Glutamatergic neuron (in vitro differentiated cells): ENCODE results near the gene ASCL1. TPM values are rescaled to one million over a fixed set of nuclear protein-coding genes. Genes with fewer than 3 reads are reported as not detected.

Experiments used
- DNase-seq: peaks from one replicate; pipeline ENCODE4 v3.0.0; 2022
- H3K27ac Mint-ChIP-seq: one replicate; pipeline ENCODE4 v1.8.0; 2020; ENCODE audit warnings: mild to moderate bottlenecking, mixed read lengths, inconsistent platforms; ENCODE audit not compliant: unreplicated experiment
- H3K27me3 Mint-ChIP-seq: one replicate; pipeline ENCODE4 v1.8.0; 2020; ENCODE audit warnings: mild to moderate bottlenecking, moderate library complexity, mixed read lengths, inconsistent platforms; ENCODE audit not compliant: unreplicated experiment
- H3K36me3 Mint-ChIP-seq: one replicate; pipeline ENCODE4 v1.8.0; 2020; ENCODE audit warnings: mild to moderate bottlenecking, mixed read lengths, inconsistent platforms; ENCODE audit not compliant: unreplicated experiment
- H3K4me1 Mint-ChIP-seq: one replicate; pipeline ENCODE4 v1.8.0; 2020; ENCODE audit warnings: mild to moderate bottlenecking, low read depth, mixed read lengths, inconsistent platforms; ENCODE audit not compliant: unreplicated experiment
- H3K4me3 Mint-ChIP-seq: one replicate; pipeline ENCODE4 v1.8.0; 2020; ENCODE audit warnings: mild to moderate bottlenecking, mixed read lengths, inconsistent platforms; ENCODE audit not compliant: unreplicated experiment
- H3K9me3 Mint-ChIP-seq: one replicate; pipeline ENCODE4 v1.8.0; 2020; ENCODE audit warnings: mild to moderate bottlenecking, moderate library complexity, mixed read lengths, inconsistent platforms; ENCODE audit not compliant: unreplicated experiment
- CTCF ChIP-seq: fragments of 200-600 bp; sonication (generic); IDR thresholded peaks from one replicate; pipeline ENCODE4 v1.5.0; 2021; ENCODE audit not compliant: partially characterized antibody, unreplicated experiment
- total RNA-seq: library from RNA; stranded (reverse); fragmentation: NEBNext Ultra II Directional; extraction: Animal tissue kit (Norgen Biotek cat#: 25700); gene quantifications from one replicate; pipeline ENCODE4 v1.2.1, GENCODE V29; 2021; ENCODE audit not compliant: unreplicated experiment

Gene ASCL1
- total RNA-seq, 1 donor from 2014 or later, result not detected

- peaks cover 14% of the 10 kb centered on the region for H3K4me1 Mint-ChIP-seq
- peak; percentile 49 for DNase-seq
- peaks cover 22% of the 10 kb centered on the region for H3K9me3 Mint-ChIP-seq
- no peak for TF ChIP-seq CTCF
- H3K27me3 Mint-ChIP-seq, result peaks cover 41% of the 10 kb centered on the region
- H3K4me3 Mint-ChIP-seq, result peak overlapping the region; percentile 84
- no peak overlapping the region for H3K27ac Mint-ChIP-seq
- peaks cover 9% of the 10 kb centered on the region for H3K36me3 Mint-ChIP-seq
These were observed 3.4 kb downstream of the ASCL1 start for GRCh38 chr12:102960766-102961465.

GRCh38 chr12:102961466-102961855 is 4.0 kb downstream of the ASCL1 start:
- peaks cover 39% of the 10 kb centered on the region for H3K27me3 Mint-ChIP-seq
- H3K27ac Mint-ChIP-seq, result no peak overlapping the region
- peaks cover 22% of the 10 kb centered on the region for H3K9me3 Mint-ChIP-seq

GRCh38 chr12:102962532-102962931 is 5.1 kb downstream of the ASCL1 start:
- no peak overlapping the region for H3K4me3 Mint-ChIP-seq
- H3K36me3 Mint-ChIP-seq, result peaks cover 15% of the 10 kb centered on the region
- peaks cover 38% of the 10 kb centered on the region for H3K27me3 Mint-ChIP-seq
- TF ChIP-seq CTCF, result no peak
- peaks cover 8% of the 10 kb centered on the region for H3K4me1 Mint-ChIP-seq
- no peak overlapping the region for H3K27ac Mint-ChIP-seq
- DNase-seq, result no peak
- H3K9me3 Mint-ChIP-seq, result peaks cover 18% of the 10 kb centered on the region

More at GRCh38 chr12:102961466-102961855, 4.0 kb downstream of the ASCL1 start:
- H3K36me3 Mint-ChIP-seq, result peaks cover 10% of the 10 kb centered on the region
- TF ChIP-seq CTCF, result no peak
- H3K4me1 Mint-ChIP-seq, result peaks cover 14% of the 10 kb centered on the region
- H3K4me3 Mint-ChIP-seq, result peak overlapping the region; percentile 84
- DNase-seq, result no peak

- Mint-ChIP-seq H3K4me3 (no peak overlapping the region), H3K27me3 (peaks cover 38% of the 10 kb centered on the region)
- TF ChIP-seq CTCF, result no peak
These were observed 5.5 kb downstream of the ASCL1 start for GRCh38 chr12:102962986-102963385.

GRCh38 chr12:102963796-102964195 is 6.3 kb downstream of the ASCL1 start:
- Mint-ChIP-seq H3K4me1 (peaks cover 8% of the 10 kb centered on the region), H3K4me3 (peak overlapping the region; percentile 0), H3K27me3 (peaks cover 37% of the 10 kb centered on the region), H3K9me3 (peaks cover 14% of the 10 kb centered on the region), H3K36me3 (peaks cover 18% of the 10 kb centered on the region), H3K27ac (no peak overlapping the region)
- no peak for DNase-seq
- no peak for TF ChIP-seq CTCF

More at GRCh38 chr12:102962986-102963385, 5.5 kb downstream of the ASCL1 start:
- H3K4me1 Mint-ChIP-seq, result peaks cover 8% of the 10 kb centered on the region
- no peak for DNase-seq
- peaks cover 15% of the 10 kb centered on the region for H3K9me3 Mint-ChIP-seq
- peaks cover 18% of the 10 kb centered on the region for H3K36me3 Mint-ChIP-seq
- H3K27ac Mint-ChIP-seq, result no peak overlapping the region
